ENCODE measurements around the gene SMARCD1. TPM values are rescaled to one million over a fixed set of nuclear protein-coding genes. Genes with fewer than 3 reads are reported as not detected.
A peak's percentile ranks its signal among the peaks of the same experiment; 100 is the strongest.

Gene SMARCD1
- total and polyA plus RNA-seq, 8 donors, result 2.9 to 75.9 (median 18.6) TPM

DNA sequence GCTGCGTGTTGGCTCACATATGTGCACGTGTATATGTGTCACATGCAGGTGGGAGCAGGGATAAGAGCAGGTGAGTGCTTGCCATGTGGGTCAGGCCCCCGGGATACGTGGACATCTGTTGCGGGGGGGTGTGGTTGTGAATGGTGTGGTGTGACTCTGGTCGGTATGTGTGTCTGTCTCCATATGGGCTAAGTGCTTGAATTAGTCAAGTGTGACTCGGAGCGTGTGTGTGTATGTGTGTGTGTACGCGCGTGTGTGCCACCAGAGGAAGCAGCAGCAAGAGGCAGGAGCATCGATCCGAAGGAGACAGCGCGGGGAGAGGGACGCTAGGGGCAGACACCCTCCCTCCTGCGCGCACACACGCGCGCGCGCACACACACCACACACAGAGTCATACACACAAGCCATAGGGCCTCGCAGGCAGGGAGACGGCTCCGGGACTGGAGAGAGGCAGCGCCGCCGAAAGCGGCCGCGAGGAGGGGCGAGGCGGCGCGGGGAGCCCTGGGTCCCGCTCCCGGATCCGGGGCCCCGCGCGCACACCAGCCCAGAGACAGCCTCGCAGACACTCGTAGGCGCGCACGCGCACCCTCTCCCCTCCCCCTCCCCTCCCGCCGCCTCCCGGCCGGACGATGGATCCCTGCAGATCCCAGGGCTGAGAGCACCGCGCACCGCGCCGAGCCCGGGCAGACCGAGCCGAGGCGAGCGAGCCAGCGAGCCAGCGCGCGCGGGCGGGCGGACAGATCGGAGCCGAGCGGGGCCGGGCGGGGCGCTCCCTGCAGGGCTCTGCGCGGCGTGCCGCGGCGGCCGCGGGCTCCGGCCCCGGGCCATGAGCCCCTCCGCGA, 27.9 kb upstream of the SMARCD1 start, which contains the start of gene ASIC1:
ASIC1 (plus strand) TSS at position 597 of the 842 bp plus-strand sequence. CDS start 1,171 bp downstream, outside the sequence.
- intact Hi-C loops (cut with DNase I; ENCODE audit: low total_unique reads), result loop anchor here (5.0 kb wide), 1 partner anchor 90 kb away; no protein-coding TSS in a partner anchor
- Histone ChIP-seq H3K27ac (peak within 1 kb of the TSS; percentile 8 to 81 (median 49)), H3K9me3 (no peaks in the 10 kb centered on the region), H3K4me3 (peak within 1 kb of the TSS; percentile 61 to 76 (median 66)), H3K4me1 (peaks cover 14 to 37% (median 34%) of the 10 kb centered on the region in 4 donors), H3K27me3 (peaks cover 0 to 26% (median 10%) of the 10 kb centered on the region in 3 donors), H3K36me3 (no peaks in the 10 kb centered on the region)
- peak; percentile 65 to 90 for DNase-seq
- TF ChIP-seq, protein P1, sequence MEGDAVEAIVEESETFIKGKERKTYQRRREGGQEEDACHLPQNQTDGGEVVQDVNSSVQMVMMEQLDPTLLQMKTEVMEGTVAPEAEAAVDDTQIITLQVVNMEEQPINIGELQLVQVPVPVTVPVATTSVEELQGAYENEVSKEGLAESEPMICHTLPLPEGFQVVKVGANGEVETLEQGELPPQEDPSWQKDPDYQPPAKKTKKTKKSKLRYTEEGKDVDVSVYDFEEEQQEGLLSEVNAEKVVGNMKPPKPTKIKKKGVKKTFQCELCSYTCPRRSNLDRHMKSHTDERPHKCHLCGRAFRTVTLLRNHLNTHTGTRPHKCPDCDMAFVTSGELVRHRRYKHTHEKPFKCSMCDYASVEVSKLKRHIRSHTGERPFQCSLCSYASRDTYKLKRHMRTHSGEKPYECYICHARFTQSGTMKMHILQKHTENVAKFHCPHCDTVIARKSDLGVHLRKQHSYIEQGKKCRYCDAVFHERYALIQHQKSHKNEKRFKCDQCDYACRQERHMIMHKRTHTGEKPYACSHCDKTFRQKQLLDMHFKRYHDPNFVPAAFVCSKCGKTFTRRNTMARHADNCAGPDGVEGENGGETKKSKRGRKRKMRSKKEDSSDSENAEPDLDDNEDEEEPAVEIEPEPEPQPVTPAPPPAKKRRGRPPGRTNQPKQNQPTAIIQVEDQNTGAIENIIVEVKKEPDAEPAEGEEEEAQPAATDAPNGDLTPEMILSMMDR (IDR thresholded peaks at IDR 0.05), result no peak
- no peak for TF ChIP-seq POLR2A (IDR thresholded peaks at IDR 0.05)
- 1 to 2% (median 1%) methylated on average over 23 to 88 of the region's 88 CpGs for WGBS, 5 donors

DNA sequence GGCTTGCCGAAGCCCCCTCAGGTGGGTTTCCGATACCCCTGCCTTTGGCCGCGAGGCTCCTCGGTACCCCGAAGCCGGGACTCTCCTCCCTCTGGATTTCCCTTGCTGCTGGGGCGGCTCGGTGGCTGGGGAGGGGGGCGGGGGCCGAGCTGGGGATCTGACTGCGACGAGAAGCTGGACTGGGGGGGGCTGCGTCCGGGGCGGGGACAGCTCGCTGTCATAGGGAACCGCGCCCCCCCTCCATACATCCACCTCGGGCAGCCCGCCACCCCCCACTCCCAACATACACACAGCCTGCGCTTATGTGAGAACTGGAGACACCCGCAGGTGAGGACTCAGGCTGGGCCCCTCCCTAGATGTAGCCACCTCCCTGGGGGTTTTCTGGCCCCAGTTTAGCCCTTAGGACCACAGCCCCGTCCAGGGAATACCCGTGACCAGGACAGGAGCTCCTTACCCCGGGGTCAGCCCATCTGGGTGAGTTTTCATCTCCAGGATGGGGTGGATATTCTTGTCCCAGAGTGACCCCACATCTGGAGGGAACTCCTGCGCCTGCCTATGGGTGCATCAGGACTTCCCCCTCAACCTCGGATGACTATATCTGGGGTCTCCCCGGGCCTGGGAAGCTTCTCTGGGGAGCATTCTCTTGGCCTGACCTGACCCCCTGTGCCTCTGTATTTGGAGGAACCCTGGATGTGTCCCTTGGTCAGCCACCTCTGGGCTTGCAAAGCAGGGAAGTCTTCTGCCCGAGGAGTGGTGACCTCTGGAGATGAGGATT, 27.1 kb upstream of the SMARCD1 start:
- peak in 1 of 2 donors; percentile 59 for DNase-seq
- Histone ChIP-seq H3K36me3 (no peaks in the 10 kb centered on the region), H3K9me3 (no peaks in the 10 kb centered on the region), H3K4me1 (peaks cover 14 to 37% (median 34%) of the 10 kb centered on the region in 4 donors), H3K27me3 (peaks cover 0 to 26% (median 10%) of the 10 kb centered on the region in 3 donors), H3K27ac (peak overlapping the region in 4 of 5 donors; percentile 4 to 81 (median 28)), H3K4me3 (peak overlapping the region; percentile 61 to 76 (median 66))
- intact Hi-C loops (cut with DNase I; ENCODE audit: low total_unique reads), result loop anchor here (5.0 kb wide), 1 partner anchor 91 kb away; no protein-coding TSS in a partner anchor
- TF ChIP-seq POLR2A (IDR thresholded peaks at IDR 0.05), result no peak
- no peak for TF ChIP-seq POLR2AphosphoS5 (IDR thresholded peaks at IDR 0.05)
- no peak for TF ChIP-seq EP300 (IDR thresholded peaks at IDR 0.05)
- WGBS, 5 donors, result 16 to 34% (median 26%) methylated on average over 13 to 30 of the region's 30 CpGs

DNA sequence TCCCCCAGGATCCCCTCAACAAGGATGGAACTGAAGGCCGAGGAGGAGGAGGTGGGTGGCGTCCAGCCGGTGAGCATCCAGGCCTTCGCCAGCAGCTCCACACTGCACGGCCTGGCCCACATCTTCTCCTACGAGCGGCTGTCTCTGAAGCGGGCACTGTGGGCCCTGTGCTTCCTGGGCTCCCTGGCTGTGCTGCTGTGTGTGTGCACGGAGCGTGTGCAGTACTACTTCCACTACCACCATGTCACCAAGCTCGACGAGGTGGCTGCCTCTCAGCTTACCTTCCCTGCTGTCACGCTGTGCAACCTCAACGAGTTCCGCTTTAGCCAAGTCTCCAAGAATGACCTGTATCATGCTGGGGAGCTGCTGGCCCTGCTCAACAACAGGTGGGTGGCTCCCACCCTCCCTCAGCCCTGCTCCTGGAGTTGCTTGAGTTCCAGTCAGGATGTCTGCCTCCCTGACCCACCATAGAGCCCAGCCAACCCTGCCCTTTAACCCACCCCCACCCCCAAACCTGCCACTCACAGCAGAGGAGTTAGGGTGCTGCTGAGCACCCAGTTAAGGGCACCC, 26.3 kb upstream of the SMARCD1 start:
- intact Hi-C loops (cut with DNase I; ENCODE audit: low total_unique reads), result loop anchor here (5.0 kb wide), 1 partner anchor 92 kb away; no protein-coding TSS in a partner anchor
- no peak for DNase-seq
- WGBS, 5 donors, result 87 to 93% (median 89%) methylated on average over 9 to 15 of the region's 15 CpGs

DNA sequence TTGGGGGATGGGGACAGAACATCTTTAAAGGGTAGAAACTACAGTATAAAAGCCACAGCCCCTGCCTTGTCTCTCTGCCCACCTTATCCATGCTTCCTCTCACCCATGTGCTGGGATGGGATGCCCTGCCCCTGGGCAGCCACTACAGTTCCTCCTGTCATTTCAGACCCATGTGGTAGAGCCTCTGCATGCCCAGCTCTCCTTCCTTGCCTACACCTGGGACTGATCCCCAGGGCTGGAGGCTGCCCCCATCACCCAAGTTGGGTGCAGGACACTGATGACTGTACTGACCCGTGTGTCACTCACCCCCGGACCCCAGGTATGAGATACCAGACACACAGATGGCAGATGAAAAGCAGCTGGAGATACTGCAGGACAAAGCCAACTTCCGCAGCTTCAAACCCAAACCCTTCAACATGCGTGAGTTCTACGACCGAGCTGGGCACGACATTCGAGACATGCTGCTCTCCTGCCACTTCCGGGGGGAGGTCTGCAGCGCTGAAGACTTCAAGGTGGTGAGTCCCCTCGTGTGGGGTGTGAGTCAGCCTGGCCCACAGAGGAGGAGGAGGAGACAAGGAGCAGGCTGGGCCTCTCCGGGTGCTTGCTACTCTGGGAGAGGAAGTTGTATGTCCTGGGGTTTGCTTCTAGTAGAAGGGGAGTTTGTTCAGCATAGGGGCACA, 25.6 kb upstream of the SMARCD1 start:
- Histone ChIP-seq H3K36me3 (no peaks in the 10 kb centered on the region), H3K9me3 (no peaks in the 10 kb centered on the region), H3K27ac (no peak overlapping the region), H3K4me1 (peaks cover 14 to 37% (median 34%) of the 10 kb centered on the region in 4 donors), H3K27me3 (peaks cover 0 to 26% (median 10%) of the 10 kb centered on the region in 3 donors), H3K4me3 (no peak overlapping the region)
- intact Hi-C loops (cut with DNase I; ENCODE audit: low total_unique reads), result loop anchor here (5.0 kb wide), 1 partner anchor 92 kb away; no protein-coding TSS in a partner anchor
- peak in 1 of 2 donors; percentile 37 for DNase-seq
- TF ChIP-seq, protein P1 (IDR thresholded peaks at IDR 0.05), result no peak
- 69 to 81% (median 76%) methylated on average over 12 of the region's 12 CpGs for WGBS, 5 donors

More for the DNA sequence above, 26.3 kb upstream of the SMARCD1 start:
- Histone ChIP-seq H3K4me3 (no peak overlapping the region), H3K4me1 (peaks cover 14 to 37% (median 34%) of the 10 kb centered on the region in 4 donors), H3K9me3 (no peaks in the 10 kb centered on the region), H3K27me3 (peaks cover 0 to 26% (median 10%) of the 10 kb centered on the region in 3 donors), H3K27ac (no peak overlapping the region), H3K36me3 (no peaks in the 10 kb centered on the region)
- TF ChIP-seq EP300 (IDR thresholded peaks at IDR 0.05), result no peak
- TF ChIP-seq POLR2AphosphoS5 (IDR thresholded peaks at IDR 0.05), result no peak
- TF ChIP-seq, protein P1 (IDR thresholded peaks at IDR 0.05), result no peak
- no peak for TF ChIP-seq POLR2A (IDR thresholded peaks at IDR 0.05)
